MM.1S (cell line): Measurements from ENCODE around the gene KLRD1.

ENCODE experiments used
- EZH2 ChIP-seq: fragments of 300-600 bp; sonication (generic); optimal IDR thresholded peaks from 2 replicates; pipeline ENCODE3; 2017; ENCODE audit warnings: low read depth, mild to moderate bottlenecking, antibody characterized with exemption, low read length, mixed read lengths
- TF ChIP-seq, protein P1 (sequence below): fragments of 300-600 bp; sonication (generic); IDR thresholded peaks from 2 replicates; pipeline ENCODE4 v1.5.1; 2016; ENCODE audit warnings: antibody characterized with exemption, low read length, mixed read lengths

DNA sequence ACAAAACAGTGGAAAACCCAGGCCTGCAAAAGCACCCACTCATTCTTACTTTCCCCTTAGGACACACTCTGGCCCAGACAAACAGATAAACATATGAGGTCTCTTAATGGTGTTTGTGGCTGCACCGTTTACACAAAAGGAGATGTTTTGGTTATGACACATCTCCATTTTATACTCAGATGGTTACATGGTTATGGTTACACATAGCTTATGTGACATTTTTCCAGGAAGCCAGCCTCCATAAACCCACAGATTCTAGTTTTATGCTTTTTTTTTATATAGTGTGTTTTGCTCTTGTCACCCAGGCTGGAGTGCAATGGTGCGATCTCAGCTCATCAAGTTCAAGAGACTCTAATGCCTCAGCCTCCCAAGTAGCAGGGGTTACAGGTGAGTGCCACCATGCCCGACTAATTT, 3.5 kb upstream of the KLRD1 start:
- TF ChIP-seq, protein P1, sequence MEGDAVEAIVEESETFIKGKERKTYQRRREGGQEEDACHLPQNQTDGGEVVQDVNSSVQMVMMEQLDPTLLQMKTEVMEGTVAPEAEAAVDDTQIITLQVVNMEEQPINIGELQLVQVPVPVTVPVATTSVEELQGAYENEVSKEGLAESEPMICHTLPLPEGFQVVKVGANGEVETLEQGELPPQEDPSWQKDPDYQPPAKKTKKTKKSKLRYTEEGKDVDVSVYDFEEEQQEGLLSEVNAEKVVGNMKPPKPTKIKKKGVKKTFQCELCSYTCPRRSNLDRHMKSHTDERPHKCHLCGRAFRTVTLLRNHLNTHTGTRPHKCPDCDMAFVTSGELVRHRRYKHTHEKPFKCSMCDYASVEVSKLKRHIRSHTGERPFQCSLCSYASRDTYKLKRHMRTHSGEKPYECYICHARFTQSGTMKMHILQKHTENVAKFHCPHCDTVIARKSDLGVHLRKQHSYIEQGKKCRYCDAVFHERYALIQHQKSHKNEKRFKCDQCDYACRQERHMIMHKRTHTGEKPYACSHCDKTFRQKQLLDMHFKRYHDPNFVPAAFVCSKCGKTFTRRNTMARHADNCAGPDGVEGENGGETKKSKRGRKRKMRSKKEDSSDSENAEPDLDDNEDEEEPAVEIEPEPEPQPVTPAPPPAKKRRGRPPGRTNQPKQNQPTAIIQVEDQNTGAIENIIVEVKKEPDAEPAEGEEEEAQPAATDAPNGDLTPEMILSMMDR = no peak
- no peak for TF ChIP-seq EZH2
